Measurements from ENCODE around the gene NPHS1.

DNA sequence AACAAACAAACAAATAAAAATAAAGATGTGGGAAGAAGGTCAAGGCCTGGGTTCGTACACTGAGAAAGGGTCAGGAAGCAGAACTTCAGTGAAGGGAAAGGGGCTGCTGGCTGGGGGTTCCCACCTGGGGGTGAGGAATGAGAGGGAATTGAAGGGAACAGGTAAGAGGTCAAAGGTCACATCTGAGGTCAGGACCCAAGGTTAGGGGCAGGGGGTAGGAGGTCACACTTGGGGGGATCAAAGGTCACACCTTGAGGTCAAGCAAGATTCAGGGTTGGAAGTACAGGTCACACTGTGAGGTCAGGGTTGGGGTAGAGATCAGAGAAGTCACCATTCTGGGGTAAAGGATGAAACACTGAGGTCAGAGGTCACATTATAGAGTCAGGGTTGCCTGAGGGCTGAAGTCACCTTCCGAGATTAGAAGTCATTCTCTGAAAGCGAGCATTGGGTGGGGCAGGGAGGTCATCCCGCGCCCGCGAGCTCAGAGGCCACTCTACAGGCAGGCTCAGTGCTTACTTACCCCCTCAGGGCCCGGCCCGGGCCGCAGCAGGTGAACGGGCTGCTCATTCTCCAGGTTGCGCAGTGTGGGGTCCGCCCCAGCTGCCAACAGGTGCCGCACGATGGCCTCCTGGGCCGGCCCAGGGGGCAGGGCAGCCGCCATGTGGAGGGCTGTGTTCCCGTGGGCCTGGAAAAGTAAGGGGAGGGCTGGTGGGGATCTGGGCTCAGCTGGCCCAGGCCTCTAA lies 37.2 kb upstream of the NPHS1 start:
- TF ChIP-seq, protein P1, sequence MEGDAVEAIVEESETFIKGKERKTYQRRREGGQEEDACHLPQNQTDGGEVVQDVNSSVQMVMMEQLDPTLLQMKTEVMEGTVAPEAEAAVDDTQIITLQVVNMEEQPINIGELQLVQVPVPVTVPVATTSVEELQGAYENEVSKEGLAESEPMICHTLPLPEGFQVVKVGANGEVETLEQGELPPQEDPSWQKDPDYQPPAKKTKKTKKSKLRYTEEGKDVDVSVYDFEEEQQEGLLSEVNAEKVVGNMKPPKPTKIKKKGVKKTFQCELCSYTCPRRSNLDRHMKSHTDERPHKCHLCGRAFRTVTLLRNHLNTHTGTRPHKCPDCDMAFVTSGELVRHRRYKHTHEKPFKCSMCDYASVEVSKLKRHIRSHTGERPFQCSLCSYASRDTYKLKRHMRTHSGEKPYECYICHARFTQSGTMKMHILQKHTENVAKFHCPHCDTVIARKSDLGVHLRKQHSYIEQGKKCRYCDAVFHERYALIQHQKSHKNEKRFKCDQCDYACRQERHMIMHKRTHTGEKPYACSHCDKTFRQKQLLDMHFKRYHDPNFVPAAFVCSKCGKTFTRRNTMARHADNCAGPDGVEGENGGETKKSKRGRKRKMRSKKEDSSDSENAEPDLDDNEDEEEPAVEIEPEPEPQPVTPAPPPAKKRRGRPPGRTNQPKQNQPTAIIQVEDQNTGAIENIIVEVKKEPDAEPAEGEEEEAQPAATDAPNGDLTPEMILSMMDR (IDR thresholded peaks at IDR 0.05), result no peak
- no peak for TF ChIP-seq POLR2AphosphoS5 (IDR thresholded peaks at IDR 0.05)
- no peak for TF ChIP-seq POLR2A (IDR thresholded peaks at IDR 0.05)
- TF ChIP-seq EP300 (IDR thresholded peaks at IDR 0.05; ENCODE audit: low read depth), result no peak
